ENCODE measurements around the gene SPOUT1. TPM values are rescaled to one million over a fixed set of nuclear protein-coding genes. Genes with fewer than 3 reads are reported as not detected.

The SPOUT1 gene
- total and polyA plus RNA-seq, 2 of the 13 experiments (the other 11 are each of a cell fraction or from before 2014, with no cell fraction given), result 39.0 to 45.8 TPM

GRCh38 chr9:128786681-128787601 is 42.7 kb downstream of the SPOUT1 start, which contains the start of gene TBC1D13 (continued):
- TF ChIP-seq ZNF609 (CRISPR knock-in tag; IDR thresholded peaks at IDR 0.05; ENCODE audit: borderline replicate concordance), result peak; percentile 69; the same call in 1 of the 2 replicates
- TF ChIP-seq ZNF790 (CRISPR knock-in tag; IDR thresholded peaks at IDR 0.05; ENCODE audit: borderline replicate concordance), result 0 out of 2 replicates have a peak, but pooled peaks have one; percentile 81
- peak; percentile 87 for TF ChIP-seq AHR (CRISPR knock-in tag; IDR thresholded peaks at IDR 0.05)
- TF ChIP-seq TFDP1 (CRISPR knock-in tag; IDR thresholded peaks at IDR 0.05; ENCODE audit: borderline replicate concordance), result peak; percentile 97
- peak; percentile 91 for TF ChIP-seq ZNF331 (CRISPR knock-in tag; IDR thresholded peaks at IDR 0.05)
- TF ChIP-seq SCMH1 (CRISPR knock-in tag; IDR thresholded peaks at IDR 0.05; ENCODE audit: borderline replicate concordance), result no peak
- TF ChIP-seq ZNF589 (CRISPR knock-in tag; conservative IDR thresholded peaks at IDR 0.05), result peak; percentile 98
- TF ChIP-seq MED13 (CRISPR knock-in tag; IDR thresholded peaks at IDR 0.05), result no peak
- TF ChIP-seq ZNF251 (CRISPR knock-in tag; IDR thresholded peaks at IDR 0.05), result no peak
- TF ChIP-seq SYNCRIP (IDR thresholded peaks at IDR 0.05; ENCODE audit: insufficient read depth, low read depth, low read length), result no peak
- TF ChIP-seq ZNF597 (CRISPR knock-in tag; IDR thresholded peaks at IDR 0.05), result 0 out of 2 replicates have a peak, but pooled peaks have one; percentile 39
- peak; percentile 98 for TF ChIP-seq ZFP82 (CRISPR knock-in tag; IDR thresholded peaks at IDR 0.05; ENCODE audit: borderline replicate concordance)
- TF ChIP-seq, protein P1, sequence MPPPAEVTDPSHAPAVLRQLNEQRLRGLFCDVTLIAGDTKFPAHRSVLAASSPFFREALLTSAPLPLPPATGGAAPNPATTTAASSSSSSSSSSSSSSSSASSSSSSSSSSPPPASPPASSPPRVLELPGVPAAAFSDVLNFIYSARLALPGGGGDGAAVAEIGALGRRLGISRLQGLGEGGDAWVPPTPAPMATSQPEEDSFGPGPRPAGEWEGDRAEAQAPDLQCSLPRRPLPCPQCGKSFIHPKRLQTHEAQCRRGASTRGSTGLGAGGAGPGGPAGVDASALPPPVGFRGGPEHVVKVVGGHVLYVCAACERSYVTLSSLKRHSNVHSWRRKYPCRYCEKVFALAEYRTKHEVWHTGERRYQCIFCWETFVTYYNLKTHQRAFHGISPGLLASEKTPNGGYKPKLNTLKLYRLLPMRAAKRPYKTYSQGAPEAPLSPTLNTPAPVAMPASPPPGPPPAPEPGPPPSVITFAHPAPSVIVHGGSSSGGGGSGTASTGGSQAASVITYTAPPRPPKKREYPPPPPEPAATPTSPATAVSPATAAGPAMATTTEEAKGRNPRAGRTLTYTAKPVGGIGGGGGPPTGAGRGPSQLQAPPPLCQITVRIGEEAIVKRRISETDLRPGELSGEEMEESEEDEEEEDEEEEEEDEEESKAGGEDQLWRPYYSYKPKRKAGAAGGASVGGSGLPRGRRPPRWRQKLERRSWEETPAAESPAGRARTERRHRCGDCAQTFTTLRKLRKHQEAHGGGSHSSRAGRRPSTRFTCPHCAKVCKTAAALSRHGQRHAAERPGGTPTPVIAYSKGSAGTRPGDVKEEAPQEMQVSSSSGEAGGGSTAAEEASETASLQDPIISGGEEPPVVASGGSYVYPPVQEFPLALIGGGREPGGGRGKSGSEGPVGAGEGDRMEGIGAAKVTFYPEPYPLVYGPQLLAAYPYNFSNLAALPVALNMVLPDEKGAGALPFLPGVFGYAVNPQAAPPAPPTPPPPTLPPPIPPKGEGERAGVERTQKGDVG (CRISPR knock-in tag; IDR thresholded peaks at IDR 0.05; ENCODE audit: borderline replicate concordance), result peak; percentile 85; the same call in 1 of the 2 replicates
- no peak for TF ChIP-seq ZNF33B (CRISPR knock-in tag; IDR thresholded peaks at IDR 0.05)
- TF ChIP-seq, protein P2, sequence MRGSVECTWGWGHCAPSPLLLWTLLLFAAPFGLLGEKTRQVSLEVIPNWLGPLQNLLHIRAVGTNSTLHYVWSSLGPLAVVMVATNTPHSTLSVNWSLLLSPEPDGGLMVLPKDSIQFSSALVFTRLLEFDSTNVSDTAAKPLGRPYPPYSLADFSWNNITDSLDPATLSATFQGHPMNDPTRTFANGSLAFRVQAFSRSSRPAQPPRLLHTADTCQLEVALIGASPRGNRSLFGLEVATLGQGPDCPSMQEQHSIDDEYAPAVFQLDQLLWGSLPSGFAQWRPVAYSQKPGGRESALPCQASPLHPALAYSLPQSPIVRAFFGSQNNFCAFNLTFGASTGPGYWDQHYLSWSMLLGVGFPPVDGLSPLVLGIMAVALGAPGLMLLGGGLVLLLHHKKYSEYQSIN (CRISPR knock-in tag; IDR thresholded peaks at IDR 0.05; ENCODE audit: borderline replicate concordance), result no peak
- no peak; the same call in 1 of the 2 replicates for TF ChIP-seq ZC3H4 (CRISPR knock-in tag; IDR thresholded peaks at IDR 0.05; ENCODE audit: borderline replicate concordance)
